ENCODE measurements around the gene HYI. TPM values are rescaled to one million over a fixed set of nuclear protein-coding genes. Genes with fewer than 3 reads are reported as not detected.

Gene HYI
- total RNA-seq, 1 donor from 2014 or later = 33.4 TPM

GRCh38 chr1:43445606-43446387 is 7.9 kb downstream of the HYI start:
- H3K4me1 ChIP-seq (ENCODE audit: control insufficient read depth in 3 of 3, insufficient read depth in 3 of 3, low read length in 3 of 3) = no peaks in the 10 kb centered on the region
- H3K36me3 ChIP-seq (ENCODE audit: control insufficient read depth in 3 of 3, insufficient read depth in 3 of 3, low read length in 3 of 3) = peaks cover 92 to 96% (median 94%) of the 10 kb centered on the region in 3 donors
- no peak overlapping the region for H3K9ac ChIP-seq (ENCODE audit: low read depth in 1 of 3, low read length in 3 of 3)
- no peaks in the 10 kb centered on the region for H3K27me3 ChIP-seq (ENCODE audit: control insufficient read depth in 3 of 3, insufficient read depth in 3 of 3, low read length in 3 of 3)
- no peak overlapping the region for H3K27ac ChIP-seq (ENCODE audit: low read depth, low read length)
- no peak overlapping the region for H3K4me3 ChIP-seq (ENCODE audit: low read length in 3 of 3)
- no peaks in the 10 kb centered on the region for H3K9me3 ChIP-seq (ENCODE audit: control insufficient read depth in 3 of 3, low read length in 3 of 3)

GRCh38 chr1:43444836-43445235 is 8.9 kb downstream of the HYI start:
- Histone ChIP-seq H3K4me3 (ENCODE audit: low read length in 3 of 3) (no peak overlapping the region), H3K9ac (ENCODE audit: low read depth in 1 of 3, low read length in 3 of 3) (no peak overlapping the region), H3K9me3 (ENCODE audit: control insufficient read depth in 3 of 3, low read length in 3 of 3) (no peaks in the 10 kb centered on the region), H3K27ac (ENCODE audit: low read depth, low read length) (no peak overlapping the region), H3K4me1 (ENCODE audit: control insufficient read depth in 3 of 3, insufficient read depth in 3 of 3, low read length in 3 of 3) (no peaks in the 10 kb centered on the region), H3K36me3 (ENCODE audit: control insufficient read depth in 3 of 3, insufficient read depth in 3 of 3, low read length in 3 of 3) (peaks cover 92 to 96% (median 95%) of the 10 kb centered on the region in 3 donors), H3K27me3 (ENCODE audit: control insufficient read depth in 3 of 3, insufficient read depth in 3 of 3, low read length in 3 of 3) (no peaks in the 10 kb centered on the region)

- Histone ChIP-seq H3K27ac (ENCODE audit: low read depth, low read length) (no peak overlapping the region), H3K9me3 (ENCODE audit: control insufficient read depth in 3 of 3, low read length in 3 of 3) (no peaks in the 10 kb centered on the region), H3K27me3 (ENCODE audit: control insufficient read depth in 3 of 3, insufficient read depth in 3 of 3, low read length in 3 of 3) (no peaks in the 10 kb centered on the region), H3K9ac (ENCODE audit: low read depth in 1 of 3, low read length in 3 of 3) (no peak overlapping the region), H3K4me3 (ENCODE audit: low read length in 3 of 3) (no peak overlapping the region), H3K4me1 (ENCODE audit: control insufficient read depth in 3 of 3, insufficient read depth in 3 of 3, low read length in 3 of 3) (no peaks in the 10 kb centered on the region), H3K36me3 (ENCODE audit: control insufficient read depth in 3 of 3, insufficient read depth in 3 of 3, low read length in 3 of 3) (peaks cover 90 to 95% (median 95%) of the 10 kb centered on the region in 3 donors)
Observed at GRCh38 chr1:43444151-43444828, 9.4 kb downstream of the HYI start.

GRCh38 chr1:43443197-43443946 is 10.4 kb downstream of the HYI start:
- Histone ChIP-seq H3K9ac (ENCODE audit: low read depth in 1 of 3, low read length in 3 of 3) (no peak overlapping the region), H3K4me1 (ENCODE audit: control insufficient read depth in 3 of 3, insufficient read depth in 3 of 3, low read length in 3 of 3) (no peaks in the 10 kb centered on the region), H3K36me3 (ENCODE audit: control insufficient read depth in 3 of 3, insufficient read depth in 3 of 3, low read length in 3 of 3) (peaks cover 90 to 95% (median 95%) of the 10 kb centered on the region in 3 donors), H3K4me3 (ENCODE audit: low read length in 3 of 3) (no peak overlapping the region), H3K27me3 (ENCODE audit: control insufficient read depth in 3 of 3, insufficient read depth in 3 of 3, low read length in 3 of 3) (no peaks in the 10 kb centered on the region), H3K9me3 (ENCODE audit: control insufficient read depth in 3 of 3, low read length in 3 of 3) (no peaks in the 10 kb centered on the region), H3K27ac (ENCODE audit: low read depth, low read length) (no peak overlapping the region)

GRCh38 chr1:43442756-43443155 is 11.0 kb downstream of the HYI start:
- no peak overlapping the region for H3K9ac ChIP-seq (ENCODE audit: low read depth in 1 of 3, low read length in 3 of 3)
- H3K27me3 ChIP-seq (ENCODE audit: control insufficient read depth in 3 of 3, insufficient read depth in 3 of 3, low read length in 3 of 3) = no peaks in the 10 kb centered on the region
- no peaks in the 10 kb centered on the region for H3K9me3 ChIP-seq (ENCODE audit: control insufficient read depth in 3 of 3, low read length in 3 of 3)
- H3K36me3 ChIP-seq (ENCODE audit: control insufficient read depth in 3 of 3, insufficient read depth in 3 of 3, low read length in 3 of 3) = peaks cover 88 to 95% (median 94%) of the 10 kb centered on the region in 3 donors
- H3K27ac ChIP-seq (ENCODE audit: low read depth, low read length) = no peak overlapping the region
- no peak overlapping the region for H3K4me3 ChIP-seq (ENCODE audit: low read length in 3 of 3)
- no peaks in the 10 kb centered on the region for H3K4me1 ChIP-seq (ENCODE audit: control insufficient read depth in 3 of 3, insufficient read depth in 3 of 3, low read length in 3 of 3)

GRCh38 chr1:43441894-43442637 is 11.7 kb downstream of the HYI start:
- peaks cover 88 to 95% (median 91%) of the 10 kb centered on the region in 3 donors for H3K36me3 ChIP-seq (ENCODE audit: control insufficient read depth in 3 of 3, insufficient read depth in 3 of 3, low read length in 3 of 3)
- no peak overlapping the region for H3K27ac ChIP-seq (ENCODE audit: low read depth, low read length)
- no peaks in the 10 kb centered on the region for H3K9me3 ChIP-seq (ENCODE audit: control insufficient read depth in 3 of 3, low read length in 3 of 3)
- no peak overlapping the region for H3K9ac ChIP-seq (ENCODE audit: low read depth in 1 of 3, low read length in 3 of 3)
- H3K4me1 ChIP-seq (ENCODE audit: control insufficient read depth in 3 of 3, insufficient read depth in 3 of 3, low read length in 3 of 3) = no peaks in the 10 kb centered on the region
- no peaks in the 10 kb centered on the region for H3K27me3 ChIP-seq (ENCODE audit: control insufficient read depth in 3 of 3, insufficient read depth in 3 of 3, low read length in 3 of 3)
- H3K4me3 ChIP-seq (ENCODE audit: low read length in 3 of 3) = no peak overlapping the region

- no peak overlapping the region for H3K27ac ChIP-seq (ENCODE audit: low read depth, low read length)
- H3K4me1 ChIP-seq (ENCODE audit: control insufficient read depth in 3 of 3, insufficient read depth in 3 of 3, low read length in 3 of 3) = no peaks in the 10 kb centered on the region
- H3K36me3 ChIP-seq (ENCODE audit: control insufficient read depth in 3 of 3, insufficient read depth in 3 of 3, low read length in 3 of 3) = peaks cover 81 to 91% (median 89%) of the 10 kb centered on the region in 3 donors
- H3K9ac ChIP-seq (ENCODE audit: low read depth in 1 of 3, low read length in 3 of 3) = no peak overlapping the region
- no peak overlapping the region for H3K4me3 ChIP-seq (ENCODE audit: low read length in 3 of 3)
- no peaks in the 10 kb centered on the region for H3K27me3 ChIP-seq (ENCODE audit: control insufficient read depth in 3 of 3, insufficient read depth in 3 of 3, low read length in 3 of 3)
- no peaks in the 10 kb centered on the region for H3K9me3 ChIP-seq (ENCODE audit: control insufficient read depth in 3 of 3, low read length in 3 of 3)
Observed at GRCh38 chr1:43441166-43441893, 12.4 kb downstream of the HYI start.

- Histone ChIP-seq H3K9ac (ENCODE audit: low read depth in 1 of 3, low read length in 3 of 3) (peak overlapping the region in 1 of 3 donors; percentile 19), H3K36me3 (ENCODE audit: control insufficient read depth in 3 of 3, insufficient read depth in 3 of 3, low read length in 3 of 3) (peaks cover 74 to 85% (median 80%) of the 10 kb centered on the region in 3 donors), H3K27me3 (ENCODE audit: control insufficient read depth in 3 of 3, insufficient read depth in 3 of 3, low read length in 3 of 3) (no peaks in the 10 kb centered on the region), H3K4me1 (ENCODE audit: control insufficient read depth in 3 of 3, insufficient read depth in 3 of 3, low read length in 3 of 3) (no peaks in the 10 kb centered on the region), H3K9me3 (ENCODE audit: control insufficient read depth in 3 of 3, low read length in 3 of 3) (no peaks in the 10 kb centered on the region), H3K4me3 (ENCODE audit: low read length in 3 of 3) (no peak overlapping the region), H3K27ac (ENCODE audit: low read depth, low read length) (no peak overlapping the region)
Observed at GRCh38 chr1:43440358-43440757, 13.4 kb downstream of the HYI start.

GRCh38 chr1:43439781-43440180 is 13.9 kb downstream of the HYI start:
- Histone ChIP-seq H3K4me3 (ENCODE audit: low read length in 3 of 3) (no peak overlapping the region), H3K27me3 (ENCODE audit: control insufficient read depth in 3 of 3, insufficient read depth in 3 of 3, low read length in 3 of 3) (no peaks in the 10 kb centered on the region), H3K36me3 (ENCODE audit: control insufficient read depth in 3 of 3, insufficient read depth in 3 of 3, low read length in 3 of 3) (peaks cover 75 to 87% (median 80%) of the 10 kb centered on the region in 3 donors), H3K9me3 (ENCODE audit: control insufficient read depth in 3 of 3, low read length in 3 of 3) (no peaks in the 10 kb centered on the region), H3K9ac (ENCODE audit: low read depth in 1 of 3, low read length in 3 of 3) (no peak overlapping the region), H3K27ac (ENCODE audit: low read depth, low read length) (no peak overlapping the region), H3K4me1 (ENCODE audit: control insufficient read depth in 3 of 3, insufficient read depth in 3 of 3, low read length in 3 of 3) (peaks cover 0 to 4% (median 3%) of the 10 kb centered on the region in 3 donors)

Data from skeletal muscle tissue (tissue), 4 donors.